ENCODE results near the gene CHTOP. TPM values are rescaled to one million over a fixed set of nuclear protein-coding genes. Genes with fewer than 3 reads are reported as not detected.

CHTOP gene
- total RNA-seq, 6 experiments from 2014 or later: 21.9 to 29.7 (median 26.0) TPM

- peak; percentile 69 to 76 (median 75) for ATAC-seq
Observed at GRCh38 chr1:153678519-153679336, 44.9 kb downstream of the CHTOP start, which contains the start of gene NPR1. Gene NPR1, plus strand, starts transcription at chr1:153678688. Its CDS starts 421 bp downstream, at chr1:153679109.

GRCh38 chr1:153679337-153680119 lies 45.7 kb downstream of the CHTOP start:
- Histone ChIP-seq H3K27ac (peak overlapping the region in 2 of 3 donors; percentile 18 to 28), H3K27me3 (peaks cover 0 to 7% of the 10 kb centered on the region in 2 donors)
- intact Hi-C loops (cut with DNase I): loop anchor here (5.0 to 10.0 kb wide), 4 partner anchors 68 to 305 kb away; partner anchors contain the start of genes RAB13 (in 1 of the 2) and SLC27A3 (in 1 of the 2)

More at GRCh38 chr1:153678519-153679336, 44.9 kb downstream of the CHTOP start, which contains the start of gene NPR1:
- intact Hi-C loops (cut with DNase I): loop anchor here (5.0 to 10.0 kb wide), 3 partner anchors 69 to 306 kb away; partner anchors contain the start of genes RAB13 (in 1 of the 2) and SLC27A3 (in 1 of the 2)
- H3K4me1 ChIP-seq: peaks cover 0 to 23% (median 3%) of the 10 kb centered on the region in 4 donors
- peak within 1 kb of the TSS; percentile 44 to 51 (median 50) for H3K4me3 ChIP-seq
- TF ChIP-seq CTCF (IDR thresholded peaks at IDR 0.05) (no peak), POLR2A (IDR thresholded peaks at IDR 0.05) (no peak)
- H3K27me3 ChIP-seq: peaks cover 0 to 7% of the 10 kb centered on the region in 2 donors
- no peaks in the 10 kb centered on the region for H3K36me3 ChIP-seq
- peak in 2 of 3 donors; percentile 58 to 66 for DNase-seq
- H3K9me3 ChIP-seq: no peaks in the 10 kb centered on the region
- H3K27ac ChIP-seq: peak within 1 kb of the TSS in 2 of 3 donors; percentile 18 to 28
- 0% methylated on average over 18 of the region's 78 CpGs for WGBS (ENCODE audit: insufficient coverage, low coverage, low lambda C conversion rate, missing lambda C conversion rate)

GRCh38 chr1:153680120-153680403 lies 46.2 kb downstream of the CHTOP start:
- DNase-seq: peak in 1 of 3 donors; percentile 12

More at GRCh38 chr1:153679337-153680119, 45.7 kb downstream of the CHTOP start:
- ATAC-seq (peak; percentile 23 to 32 (median 26)), DNase-seq (peak in 2 of 3 donors; percentile 37 to 58)
- WGBS (ENCODE audit: insufficient coverage, low coverage, low lambda C conversion rate, missing lambda C conversion rate): 11% methylated on average over 9 of the region's 73 CpGs
- Histone ChIP-seq H3K4me3 (peak overlapping the region; percentile 44 to 51 (median 50)), H3K36me3 (no peaks in the 10 kb centered on the region), H3K4me1 (peaks cover 0 to 23% (median 3%) of the 10 kb centered on the region in 4 donors), H3K9me3 (no peaks in the 10 kb centered on the region)
- TF ChIP-seq CTCF (IDR thresholded peaks at IDR 0.05): no peak
- no peak for TF ChIP-seq POLR2A (IDR thresholded peaks at IDR 0.05)

More at GRCh38 chr1:153680120-153680403, 46.2 kb downstream of the CHTOP start:
- Histone ChIP-seq H3K27me3 (peaks cover 0 to 7% of the 10 kb centered on the region in 2 donors), H3K36me3 (no peaks in the 10 kb centered on the region), H3K9me3 (no peaks in the 10 kb centered on the region), H3K4me1 (peaks cover 0 to 23% (median 3%) of the 10 kb centered on the region in 4 donors), H3K4me3 (peak overlapping the region in 2 of 3 donors; percentile 44 to 50), H3K27ac (no peak overlapping the region)
- intact Hi-C loops (cut with DNase I): loop anchor here in 1 of 2 donors (10.0 kb wide), 1 partner anchor 75 kb away; no protein-coding TSS in a partner anchor
- no peak for TF ChIP-seq POLR2A (IDR thresholded peaks at IDR 0.05)
- no peak for TF ChIP-seq CTCF (IDR thresholded peaks at IDR 0.05)
- WGBS (ENCODE audit: insufficient coverage, low coverage, low lambda C conversion rate, missing lambda C conversion rate): 18% methylated on average over 10 of the region's 10 CpGs
- no peak for ATAC-seq

Data from right lobe of liver (tissue), 6 donors.